ENCODE data around the gene ROR2. TPM values are rescaled to one million over a fixed set of nuclear protein-coding genes. Genes with fewer than 3 reads are reported as not detected.

ROR2 gene
- total RNA-seq, 2 donors from 2014 or later = 0.21 to 0.68 TPM

GRCh38 chr9:91836515-91836914, 113.5 kb downstream of the ROR2 start:
- no peak for TF ChIP-seq CTCF (IDR thresholded peaks at IDR 0.05)
- Histone ChIP-seq H3K4me1 (ENCODE audit: control insufficient read depth in 1 of 2, low read depth in 2 of 2) (no peaks in the 10 kb centered on the region), H3K36me3 (no peaks in the 10 kb centered on the region), H3K9me3 (no peaks in the 10 kb centered on the region), H3K27me3 (replicated peaks; ENCODE audit: insufficient read depth) (no peaks in the 10 kb centered on the region), H3K4me3 (no peak overlapping the region), H3K27ac (no peak overlapping the region)
- DNase-seq (ENCODE audit: low spot score) = no peak
- ATAC-seq (ENCODE audit: insufficient number of reproducible peaks, low FRiP score, low read depth) = no peak

GRCh38 chr9:91835632-91836031, 114.4 kb downstream of the ROR2 start:
- no peak for DNase-seq (ENCODE audit: low spot score)
- H3K27ac ChIP-seq = no peak overlapping the region
- no peaks in the 10 kb centered on the region for H3K4me1 ChIP-seq (ENCODE audit: control insufficient read depth in 1 of 2, low read depth in 2 of 2)
- H3K4me3 ChIP-seq = no peak overlapping the region
- no peak for ATAC-seq (ENCODE audit: insufficient number of reproducible peaks, low FRiP score, low read depth)
- H3K9me3 ChIP-seq = no peaks in the 10 kb centered on the region
- TF ChIP-seq CTCF (IDR thresholded peaks at IDR 0.05) = no peak
- no peaks in the 10 kb centered on the region for H3K36me3 ChIP-seq
- H3K27me3 ChIP-seq (replicated peaks; ENCODE audit: insufficient read depth) = no peaks in the 10 kb centered on the region

- no peaks in the 10 kb centered on the region for H3K27me3 ChIP-seq (replicated peaks; ENCODE audit: insufficient read depth)
- TF ChIP-seq CTCF (IDR thresholded peaks at IDR 0.05) = no peak
- DNase-seq (ENCODE audit: low spot score) = no peak
- H3K36me3 ChIP-seq = no peaks in the 10 kb centered on the region
- no peak for ATAC-seq (ENCODE audit: insufficient number of reproducible peaks, low FRiP score, low read depth)
- no peak overlapping the region for H3K4me3 ChIP-seq
- no peak overlapping the region for H3K27ac ChIP-seq
- no peaks in the 10 kb centered on the region for H3K4me1 ChIP-seq (ENCODE audit: control insufficient read depth in 1 of 2, low read depth in 2 of 2)
- H3K9me3 ChIP-seq = no peaks in the 10 kb centered on the region
Observed at GRCh38 chr9:91835216-91835615, 114.8 kb downstream of the ROR2 start.

- TF ChIP-seq CTCF (IDR thresholded peaks at IDR 0.05) = no peak
- H3K9me3 ChIP-seq = no peaks in the 10 kb centered on the region
- H3K4me3 ChIP-seq = no peak overlapping the region
- no peaks in the 10 kb centered on the region for H3K27me3 ChIP-seq (replicated peaks; ENCODE audit: insufficient read depth)
- no peaks in the 10 kb centered on the region for H3K36me3 ChIP-seq
- no peak overlapping the region for H3K27ac ChIP-seq
- ATAC-seq (ENCODE audit: insufficient number of reproducible peaks, low FRiP score, low read depth) = no peak
- no peak for DNase-seq (ENCODE audit: low spot score)
- H3K4me1 ChIP-seq (ENCODE audit: control insufficient read depth in 1 of 2, low read depth in 2 of 2) = no peaks in the 10 kb centered on the region
Observed at GRCh38 chr9:91834740-91835139, 115.3 kb downstream of the ROR2 start.

GRCh38 chr9:91833878-91834255, 116.2 kb downstream of the ROR2 start:
- TF ChIP-seq CTCF (IDR thresholded peaks at IDR 0.05) = no peak
- ATAC-seq (ENCODE audit: insufficient number of reproducible peaks, low FRiP score, low read depth) (no peak), DNase-seq (ENCODE audit: low spot score) (no peak)
- Histone ChIP-seq H3K4me1 (ENCODE audit: control insufficient read depth in 1 of 2, low read depth in 2 of 2) (no peaks in the 10 kb centered on the region), H3K27me3 (replicated peaks; ENCODE audit: insufficient read depth) (no peaks in the 10 kb centered on the region), H3K36me3 (no peaks in the 10 kb centered on the region), H3K4me3 (no peak overlapping the region), H3K9me3 (no peaks in the 10 kb centered on the region), H3K27ac (no peak overlapping the region)

All from thoracic aorta (tissue), 2 donors.